GM03348 (cell line): Measurements from ENCODE around the gene MCM8.

Experiments used
- DNase-seq: peaks from one replicate; pipeline ENCODE4 v3.0.0; 2012; ENCODE audit warnings: low spot score

The MCM8 gene

DNA sequence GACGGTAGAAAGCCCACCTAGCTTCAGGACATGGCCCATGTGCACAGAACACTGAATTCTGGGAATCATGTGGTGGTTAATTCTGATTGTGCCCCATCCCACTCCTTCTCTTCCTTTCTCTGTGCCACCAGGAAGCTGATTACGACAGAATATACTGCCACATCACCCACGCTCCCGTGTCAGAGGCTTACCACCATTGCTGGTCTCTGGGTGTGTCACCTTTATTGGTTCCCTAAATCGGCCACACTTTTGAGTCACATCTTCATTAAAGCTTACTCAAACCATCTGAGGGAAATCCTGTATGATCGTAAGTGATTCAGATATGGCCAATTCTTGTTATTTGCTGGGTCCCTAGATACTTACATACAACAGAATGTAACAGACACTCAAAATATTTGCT lies 3.2 kb upstream of the MCM8 start:
- DNase-seq: no peak

DNA sequence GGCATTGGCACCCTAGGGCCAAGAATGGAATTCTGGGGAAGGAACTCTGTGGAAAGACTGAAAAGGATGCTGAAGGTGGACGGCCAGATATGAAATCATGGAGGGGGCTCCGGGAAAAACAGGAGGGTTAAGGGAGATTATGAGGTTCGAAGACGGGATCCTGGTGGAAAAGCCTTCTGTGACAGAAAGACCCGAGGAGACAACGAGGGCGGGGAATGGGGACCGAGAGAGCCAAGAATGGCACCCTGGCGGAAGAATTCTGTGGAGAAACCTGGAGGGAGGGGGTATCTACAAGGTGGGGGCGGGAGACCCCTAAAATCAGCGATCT lies 545 bp upstream of the MCM8 start:
- no peak for DNase-seq

DNA sequence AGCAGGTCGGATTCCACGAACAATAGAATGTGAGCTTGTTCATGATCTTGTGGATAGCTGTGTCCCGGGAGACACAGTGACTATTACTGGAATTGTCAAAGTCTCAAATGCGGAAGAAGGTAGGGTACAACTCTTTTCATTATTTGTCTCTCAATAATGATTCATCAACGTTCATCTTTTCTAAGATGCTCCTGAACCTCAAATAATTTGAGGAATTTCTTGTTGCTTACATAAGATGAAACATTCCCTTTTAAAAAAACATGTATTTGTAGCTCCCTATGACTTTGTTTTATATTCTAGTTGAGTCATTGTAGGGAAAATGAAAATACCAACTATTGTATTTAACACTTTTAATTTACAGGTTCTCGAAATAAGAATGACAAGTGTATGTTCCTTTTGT lies 17.0 kb downstream of the MCM8 start:
- DNase-seq: no peak

DNA sequence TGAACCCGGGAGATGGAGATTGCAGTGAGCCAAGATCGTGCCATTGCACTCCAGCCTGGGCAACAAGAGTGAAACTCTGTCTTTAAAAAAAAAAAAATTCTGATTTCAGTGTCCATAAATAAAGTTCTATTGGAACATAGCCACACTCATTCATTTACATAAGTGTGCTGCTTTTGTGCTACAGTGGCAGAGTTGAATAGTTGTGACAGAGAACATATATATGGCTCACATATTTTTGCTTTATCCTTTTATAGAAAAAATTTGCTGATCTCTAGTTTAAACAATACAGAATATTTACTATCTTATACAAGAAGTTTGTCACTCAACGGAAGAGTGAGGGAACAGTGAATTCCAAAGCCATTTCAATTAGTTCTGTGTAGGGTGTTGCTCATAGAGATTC lies 18.0 kb downstream of the MCM8 start:
- DNase-seq: no peak

DNA sequence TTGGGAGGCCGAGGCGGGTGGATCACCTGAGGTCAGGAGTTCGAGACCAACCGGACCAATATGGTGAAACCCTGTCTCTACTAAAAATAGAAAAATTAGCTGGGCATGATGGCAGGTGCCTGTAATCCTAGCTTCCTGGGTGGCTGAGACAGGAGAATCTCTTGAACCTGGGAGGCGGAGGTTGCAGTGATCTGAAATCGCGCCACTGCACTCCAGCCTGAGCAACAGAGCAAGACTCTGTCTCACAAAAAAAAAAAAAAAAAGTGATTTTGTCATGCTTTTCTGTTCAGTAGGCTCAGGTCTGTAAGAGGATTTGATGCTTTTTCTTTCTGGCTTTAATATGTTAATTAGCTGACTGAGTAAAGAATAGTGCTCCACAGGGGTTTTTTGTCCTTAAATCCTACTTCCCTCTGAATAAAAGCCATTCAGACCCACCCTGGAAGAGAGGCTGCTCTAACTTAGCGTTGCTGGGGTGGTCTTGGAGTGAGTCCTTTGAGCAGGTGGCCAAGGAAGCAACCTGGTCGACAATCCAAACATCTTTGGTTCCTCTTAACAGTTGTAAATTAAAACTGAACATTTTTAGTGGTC lies 19.0 kb downstream of the MCM8 start:
- no peak for DNase-seq

DNA sequence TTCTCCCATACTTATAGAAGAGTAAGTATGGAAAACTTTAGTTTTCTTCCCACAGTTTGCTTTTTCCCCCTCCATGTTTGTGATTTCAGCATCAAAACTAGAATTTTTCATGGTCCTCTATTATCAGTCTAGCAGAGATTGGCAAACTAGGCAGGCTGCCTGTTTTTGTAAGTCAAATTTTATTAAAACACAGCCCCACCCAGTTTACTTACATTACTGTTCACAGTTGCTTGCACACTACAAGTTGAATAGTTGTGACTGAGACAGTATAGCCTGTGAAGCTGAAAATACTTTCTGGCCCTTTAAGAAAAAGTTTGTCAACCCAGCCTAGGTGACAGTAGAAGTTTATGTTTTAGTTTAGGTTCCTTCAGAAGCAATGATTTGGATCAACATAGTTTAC lies 19.5 kb downstream of the MCM8 start:
- no peak for DNase-seq

DNA sequence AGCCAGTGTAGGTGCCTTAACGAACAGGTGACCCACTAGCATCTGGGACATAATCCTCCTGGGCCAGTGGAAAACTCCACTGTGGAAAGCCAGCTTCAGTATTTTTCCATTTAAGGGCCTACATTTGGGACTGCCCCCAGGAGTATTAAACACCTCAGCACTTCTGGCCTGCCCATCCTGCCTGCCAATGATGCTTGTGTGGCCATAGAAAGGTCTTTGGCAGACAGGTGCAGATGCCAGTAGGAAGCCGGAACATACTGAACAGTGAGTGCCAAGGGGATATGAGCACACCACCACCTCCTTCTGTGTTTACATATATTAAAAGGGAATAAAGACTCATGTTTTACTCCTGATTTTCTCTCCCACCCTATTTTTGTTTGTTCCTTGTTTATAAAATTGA lies 19.9 kb downstream of the MCM8 start:
- DNase-seq: no peak

DNA sequence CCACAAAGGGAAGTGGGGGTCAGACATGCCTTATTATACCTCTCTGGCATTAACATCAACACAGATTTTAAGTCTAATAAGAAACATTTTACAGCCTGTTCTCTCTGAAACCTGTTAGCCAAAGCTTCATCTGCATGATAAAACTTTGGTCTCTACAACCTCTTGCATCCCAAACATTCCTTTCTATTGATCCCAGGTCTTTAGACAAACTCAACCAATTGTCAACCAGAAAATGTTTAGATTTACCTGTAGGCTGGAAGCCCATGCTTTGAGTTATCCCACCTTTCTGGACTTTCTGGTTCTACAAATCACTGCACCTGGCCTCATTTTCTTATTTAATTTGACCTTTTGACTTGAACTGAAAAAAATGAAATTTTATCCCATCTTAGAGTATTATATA lies 20.8 kb downstream of the MCM8 start:
- no peak for DNase-seq

DNA sequence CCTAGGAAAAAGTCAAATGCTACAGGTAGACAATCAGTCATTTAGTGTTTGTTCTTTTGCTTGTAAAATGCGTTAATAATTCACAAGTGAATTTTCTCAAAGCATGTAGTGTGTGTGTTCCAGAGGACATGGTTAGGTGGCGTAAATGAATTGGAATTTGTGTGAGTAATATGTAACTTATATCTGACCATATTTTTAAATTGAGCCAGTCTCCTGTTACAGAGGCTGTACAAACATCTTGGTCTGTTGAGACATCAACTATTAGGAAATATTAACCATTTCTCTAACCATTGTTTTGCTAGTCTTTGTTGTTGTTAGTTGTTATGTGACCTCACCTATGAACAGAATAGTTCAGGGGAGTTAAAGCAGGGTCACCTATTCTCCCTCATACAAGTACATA lies 22.7 kb downstream of the MCM8 start:
- no peak for DNase-seq

DNA sequence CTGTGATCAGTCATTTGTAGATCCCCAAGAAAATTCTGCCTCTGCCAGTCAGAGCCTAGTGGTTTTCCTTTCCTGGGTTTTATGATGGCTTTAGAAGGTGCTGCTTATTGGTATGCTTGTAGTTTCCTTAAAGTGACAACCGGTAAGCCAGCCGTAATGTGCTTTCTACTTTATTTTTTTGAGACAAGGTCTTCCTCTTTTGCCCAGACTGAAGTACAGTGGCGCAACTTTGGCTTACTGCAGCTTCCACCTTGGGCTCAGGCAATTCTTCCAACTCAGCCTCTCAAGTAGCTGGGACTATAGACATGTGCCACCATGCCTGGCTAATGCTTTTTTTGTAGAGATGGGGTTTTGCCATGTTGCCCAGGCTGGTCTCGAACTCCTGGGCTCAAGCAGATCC lies 23.5 kb downstream of the MCM8 start:
- no peak for DNase-seq

DNA sequence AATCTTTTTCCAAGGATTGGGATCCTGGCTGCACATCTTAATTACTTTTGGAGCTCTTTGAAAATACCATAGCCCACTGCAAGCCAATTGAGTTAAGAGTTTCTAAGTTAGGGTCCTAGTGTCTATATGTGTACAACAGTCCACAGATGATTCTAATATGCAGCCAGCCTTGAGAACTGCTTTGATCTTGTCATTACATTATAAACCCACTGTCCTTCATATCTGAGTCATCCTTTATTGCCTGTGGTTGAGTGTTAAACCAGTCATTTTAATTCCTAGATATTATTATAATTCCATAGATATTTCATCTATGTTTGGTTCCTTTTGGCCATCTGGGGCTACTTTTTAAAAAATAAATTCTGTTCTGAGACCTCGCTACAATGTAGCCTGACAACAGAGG lies 24.1 kb downstream of the MCM8 start:
- DNase-seq: no peak

DNA sequence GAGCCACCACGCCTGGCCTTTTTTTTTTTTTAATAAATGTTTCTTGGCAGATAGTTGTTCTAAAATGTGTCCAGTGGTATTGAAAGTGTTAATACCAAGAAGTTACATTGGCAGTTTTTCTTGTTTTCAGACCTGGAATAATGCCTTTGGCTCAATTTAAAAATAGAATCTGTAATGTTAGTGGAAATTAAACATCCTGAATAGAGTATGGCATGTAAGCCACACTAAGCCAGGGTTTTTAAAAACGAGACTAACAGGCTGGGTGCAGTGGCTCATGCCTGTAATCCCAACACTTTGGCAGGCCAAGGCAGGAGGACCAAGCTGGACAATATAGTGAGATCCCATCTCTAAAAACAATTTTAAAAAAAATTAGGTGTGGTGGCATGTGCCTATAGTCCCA lies 25.3 kb downstream of the MCM8 start:
- DNase-seq: no peak

DNA sequence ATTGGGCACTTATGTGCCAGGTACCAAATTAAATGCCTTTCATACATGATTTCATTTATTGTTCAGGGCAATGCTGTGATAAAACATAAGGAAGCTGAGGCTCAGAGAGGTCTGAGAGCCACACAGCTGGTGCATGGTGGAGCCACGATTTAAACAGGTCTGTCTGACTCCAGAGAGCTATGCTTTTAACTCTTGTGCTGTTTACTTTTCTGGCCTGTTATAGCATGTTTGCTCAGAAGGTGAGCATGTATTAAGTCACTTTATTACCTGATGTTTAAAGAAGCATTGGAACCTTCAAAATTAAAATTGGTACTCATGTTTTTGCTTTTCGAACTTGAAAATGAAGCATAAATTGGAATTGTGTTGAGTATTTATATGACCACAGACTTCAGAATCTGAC lies 26.8 kb downstream of the MCM8 start:
- DNase-seq: no peak

DNA sequence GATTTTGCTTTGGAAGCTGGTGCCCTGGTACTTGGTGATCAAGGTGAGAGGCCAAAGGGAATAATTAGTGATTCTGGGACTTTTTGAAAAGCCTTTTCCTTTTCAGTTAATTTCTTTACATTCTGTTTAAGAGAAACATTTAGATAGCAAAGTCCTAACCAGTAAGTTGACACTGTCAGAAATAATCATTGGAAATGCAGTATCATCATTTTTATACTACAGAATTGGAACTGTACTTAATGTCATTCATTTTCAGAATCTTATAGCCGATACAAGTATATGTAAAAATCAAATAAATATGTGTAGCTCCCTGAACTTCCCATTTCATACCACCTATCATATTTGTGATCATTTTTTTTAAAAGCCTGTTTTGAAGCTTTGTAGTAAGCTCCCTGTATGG lies 27.5 kb downstream of the MCM8 start:
- DNase-seq: no peak

DNA sequence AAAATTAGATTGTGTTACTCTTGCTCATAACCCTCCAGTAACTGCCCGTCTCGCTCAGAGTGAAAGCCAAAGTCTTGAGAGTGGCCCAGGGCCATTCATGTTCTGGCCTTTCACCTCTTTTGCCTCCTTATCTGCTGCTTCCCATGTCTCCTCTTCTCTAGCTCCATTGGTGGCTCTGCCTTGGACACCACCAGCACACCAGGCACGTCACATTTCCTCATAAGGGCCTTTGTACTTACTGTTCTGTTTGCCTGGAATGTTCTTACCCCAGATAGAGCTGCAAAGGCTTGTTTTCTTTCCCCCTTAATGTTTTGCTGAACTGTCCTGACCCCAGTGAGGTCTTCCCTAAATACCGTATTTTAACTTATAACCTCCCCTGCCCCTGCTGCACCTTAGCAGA lies 29.3 kb downstream of the MCM8 start:
- DNase-seq: no peak

DNA sequence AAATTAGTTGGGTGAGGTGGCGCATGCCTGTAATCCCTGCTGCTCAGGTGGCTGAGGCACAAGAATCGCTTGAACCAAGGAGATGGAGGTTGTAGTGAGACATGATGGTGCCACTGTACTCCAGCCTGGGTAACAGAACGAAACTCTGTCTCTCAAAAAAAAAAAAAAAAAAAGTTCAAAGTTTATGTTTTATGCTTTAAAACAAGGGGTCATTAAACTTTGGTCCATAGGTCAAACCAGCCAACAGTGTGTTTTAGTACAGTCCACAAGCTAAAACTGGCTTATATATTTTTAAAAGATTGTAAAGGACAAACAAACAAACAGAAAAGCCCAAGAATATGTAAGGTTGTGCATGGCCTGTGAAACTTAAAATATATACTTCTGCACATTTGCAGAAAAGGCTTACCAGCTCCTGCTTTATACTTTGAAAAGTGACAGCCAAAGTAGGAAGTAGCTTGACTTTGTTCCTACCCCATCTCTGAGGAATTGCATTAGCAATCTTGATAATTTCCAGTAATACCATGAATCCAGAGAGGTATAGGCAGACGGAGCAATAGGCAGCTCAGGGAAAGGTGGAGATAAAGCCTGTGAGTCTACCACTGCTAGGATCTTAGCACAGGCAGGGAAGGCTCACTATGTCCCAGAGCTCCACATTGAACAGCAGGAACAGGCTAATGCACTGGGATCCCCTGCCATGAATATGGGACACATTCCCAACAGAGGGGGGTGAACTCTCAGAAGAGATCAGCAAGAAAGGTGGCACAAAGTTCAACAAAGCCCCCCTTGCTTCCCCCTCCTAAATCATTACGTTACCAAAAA lies 30.5 kb downstream of the MCM8 start:
- no peak for DNase-seq

DNA sequence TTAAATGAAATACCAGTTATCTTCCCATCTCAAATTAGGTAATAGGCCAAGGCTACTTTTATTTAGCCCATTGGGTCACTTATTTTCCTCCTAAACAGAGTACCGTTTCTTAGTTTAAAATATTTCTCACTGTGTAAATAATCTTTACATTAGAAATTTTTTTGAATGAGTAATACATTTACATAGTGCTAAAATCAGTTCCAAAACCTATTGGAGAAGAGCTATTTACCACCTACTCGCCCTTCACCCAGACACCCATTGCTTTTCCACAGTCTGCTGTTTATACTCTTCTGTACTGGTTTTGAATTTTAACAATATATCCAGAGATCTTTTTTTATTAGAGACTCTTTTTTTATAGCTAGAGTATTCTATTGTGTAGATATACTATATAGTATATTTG lies 36.9 kb downstream of the MCM8 start:
- no peak for DNase-seq

DNA sequence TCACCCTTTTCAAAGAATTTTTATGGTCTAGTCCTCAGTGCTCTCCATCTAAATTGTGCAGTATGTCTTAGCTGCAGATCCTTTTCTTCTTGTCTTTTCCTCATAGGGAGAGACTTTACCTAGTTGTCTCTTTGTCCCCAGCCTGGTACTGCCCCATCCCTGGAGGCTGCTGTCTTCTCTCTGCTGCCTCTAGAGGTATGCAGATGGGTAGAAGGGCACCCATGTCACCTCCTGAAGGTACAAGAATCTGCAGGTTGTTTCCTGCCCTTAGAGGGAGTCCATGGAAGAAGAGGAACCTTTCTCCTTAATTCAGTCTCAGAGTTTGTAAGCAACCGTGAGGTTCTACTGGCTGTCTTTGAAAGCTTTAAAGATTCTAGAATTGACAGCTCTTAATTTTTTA lies 39.1 kb downstream of the MCM8 start:
- DNase-seq: no peak

DNA sequence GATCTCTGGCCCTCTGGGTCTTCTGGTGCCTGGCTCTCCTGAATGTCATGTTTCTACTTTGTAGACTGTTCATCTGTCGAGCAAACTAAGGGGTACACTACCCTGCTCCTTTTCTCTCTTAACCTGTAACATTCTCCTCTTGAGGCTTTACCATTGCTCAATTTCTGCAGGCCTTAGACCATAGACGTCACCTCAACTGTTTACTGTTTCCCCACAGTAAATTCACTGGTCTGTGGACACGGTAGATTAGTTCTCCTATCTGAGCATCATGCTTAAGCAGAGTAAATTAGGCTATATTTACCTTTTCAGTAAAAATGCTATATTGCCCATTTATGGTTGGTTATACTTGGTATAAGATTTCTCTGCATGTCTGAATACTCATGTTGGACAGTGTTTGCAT lies 40.5 kb downstream of the MCM8 start:
- DNase-seq: no peak

DNA sequence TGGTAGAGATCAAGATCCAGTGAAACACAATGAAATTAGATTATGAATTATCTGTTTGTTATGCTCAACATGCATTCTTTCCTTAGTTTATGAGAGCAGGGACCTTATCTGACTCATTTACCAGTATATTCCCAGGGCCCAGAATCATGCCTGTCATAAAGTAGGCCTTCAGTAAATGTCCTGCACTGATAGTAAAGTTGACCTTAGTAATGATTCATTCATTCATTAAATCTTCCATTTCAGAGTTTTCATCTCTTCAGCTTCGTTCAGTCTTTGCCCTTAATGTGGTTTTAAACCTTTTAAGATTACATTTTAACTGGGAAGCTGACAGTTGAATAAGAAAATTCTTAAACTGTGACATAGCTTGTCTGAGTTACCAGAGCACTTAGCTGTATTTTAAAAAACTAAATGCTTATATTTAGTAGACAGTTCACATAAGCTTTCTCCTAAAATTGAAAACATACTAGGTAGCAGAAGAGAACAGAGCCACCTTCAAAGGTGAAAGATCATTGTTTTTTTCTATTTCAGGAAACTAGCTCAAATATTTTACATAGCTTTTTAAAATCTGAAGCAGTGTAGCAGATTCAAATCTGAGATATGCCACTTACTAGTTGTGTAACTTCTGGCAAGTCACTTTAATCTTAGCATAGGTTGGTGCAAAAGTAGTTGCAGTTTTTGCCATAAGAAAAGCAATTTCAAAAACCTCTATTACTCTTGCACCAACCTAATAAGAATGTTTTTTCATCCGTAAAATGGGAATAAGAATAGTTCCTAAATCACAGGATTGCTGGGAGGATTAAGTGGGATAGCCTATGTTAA lies 41.4 kb downstream of the MCM8 start:
- DNase-seq: peak; percentile 20

DNA sequence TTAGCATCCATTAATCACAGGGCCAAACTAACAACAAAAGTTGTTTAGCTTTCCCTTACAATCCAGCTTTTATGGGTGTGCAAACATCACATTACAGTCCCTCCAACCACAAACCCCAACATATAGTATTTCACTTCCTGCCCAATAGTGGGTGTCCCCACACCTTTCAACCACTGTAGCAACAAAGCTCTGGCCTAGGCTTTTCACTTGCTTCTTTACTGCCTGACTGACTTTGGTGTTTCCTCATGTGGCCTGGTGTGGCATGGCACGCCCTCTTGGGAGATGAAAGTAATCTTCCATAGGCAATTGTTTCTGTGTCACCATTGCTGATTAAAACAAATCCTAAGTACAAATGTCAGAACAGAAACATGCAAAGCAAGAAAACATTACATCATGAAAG lies 46.3 kb downstream of the MCM8 start:
- no peak for DNase-seq

DNA sequence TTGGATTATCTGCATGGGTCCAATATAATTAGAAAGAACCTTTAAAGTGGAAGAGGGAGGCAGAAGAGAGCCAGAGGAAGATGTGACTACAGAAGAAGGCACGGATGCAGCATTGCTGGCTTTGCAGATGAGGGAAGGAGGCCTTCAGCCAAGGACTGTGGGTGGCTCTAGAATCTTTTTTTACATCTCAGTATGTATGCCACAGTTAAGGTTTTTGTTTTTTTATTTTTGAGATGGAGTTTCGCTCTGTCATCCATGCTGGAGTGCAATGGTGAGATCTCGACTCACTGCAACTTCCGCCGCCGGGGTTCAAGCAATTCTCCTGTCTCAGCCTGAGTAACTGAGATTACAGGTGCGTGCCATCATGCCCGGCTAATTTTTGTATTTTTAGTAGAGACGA lies 49.3 kb downstream of the MCM8 start:
- DNase-seq: no peak

DNA sequence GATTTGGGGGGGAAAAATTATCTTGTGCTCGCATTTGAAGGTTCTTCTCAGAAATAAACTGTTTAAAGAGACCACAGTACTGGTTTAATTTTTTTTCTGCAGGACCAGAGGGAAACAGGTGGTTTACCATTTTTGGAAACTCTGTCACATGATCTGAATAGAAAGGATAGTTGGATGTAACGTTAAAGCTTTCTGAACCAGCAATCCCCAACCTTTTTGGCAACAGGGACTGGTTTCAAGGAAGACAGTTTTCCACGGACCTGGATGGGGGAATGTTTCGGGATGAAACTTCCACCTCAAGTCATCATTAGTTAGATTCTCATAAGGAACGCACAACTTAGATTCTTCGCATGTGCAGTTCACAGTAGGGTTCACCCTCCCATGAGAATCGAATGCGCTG lies 50.4 kb downstream of the MCM8 start:
- no peak for DNase-seq

DNA sequence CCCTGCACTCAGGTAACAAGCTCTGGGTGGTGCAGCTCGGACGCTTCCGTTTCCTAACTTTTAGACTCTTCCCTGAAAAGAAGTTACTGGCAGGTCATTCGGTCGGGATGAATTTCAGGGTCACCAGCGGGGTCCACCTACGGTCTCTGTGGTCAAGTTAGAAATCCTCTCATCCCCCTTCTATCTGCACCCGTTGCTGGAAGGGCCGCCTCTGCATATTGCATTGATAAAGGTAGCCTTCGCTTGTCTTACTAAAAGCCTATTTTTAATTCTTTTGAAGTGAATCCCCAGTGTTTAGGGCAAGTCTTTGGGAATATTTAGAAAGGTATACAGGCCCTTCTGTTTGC lies 56.1 kb downstream of the MCM8 start:
- no peak for DNase-seq
